HL-60/S4 treated with phorbol 12-myristate 13-acetate at 8.2 ng/mL for 4 days and 3 days (cell line): ENCODE measurements around the gene APPBP2.

Experiments used
- in situ Hi-C: fragments of 300-500 bp; cut with MboI; formaldehyde crosslinking; loops from 2 replicates; pipeline ENCODE4 v1.15.0; 2022; ENCODE audit warnings: low sequenced_read_pairs

APPBP2 gene

DNA sequence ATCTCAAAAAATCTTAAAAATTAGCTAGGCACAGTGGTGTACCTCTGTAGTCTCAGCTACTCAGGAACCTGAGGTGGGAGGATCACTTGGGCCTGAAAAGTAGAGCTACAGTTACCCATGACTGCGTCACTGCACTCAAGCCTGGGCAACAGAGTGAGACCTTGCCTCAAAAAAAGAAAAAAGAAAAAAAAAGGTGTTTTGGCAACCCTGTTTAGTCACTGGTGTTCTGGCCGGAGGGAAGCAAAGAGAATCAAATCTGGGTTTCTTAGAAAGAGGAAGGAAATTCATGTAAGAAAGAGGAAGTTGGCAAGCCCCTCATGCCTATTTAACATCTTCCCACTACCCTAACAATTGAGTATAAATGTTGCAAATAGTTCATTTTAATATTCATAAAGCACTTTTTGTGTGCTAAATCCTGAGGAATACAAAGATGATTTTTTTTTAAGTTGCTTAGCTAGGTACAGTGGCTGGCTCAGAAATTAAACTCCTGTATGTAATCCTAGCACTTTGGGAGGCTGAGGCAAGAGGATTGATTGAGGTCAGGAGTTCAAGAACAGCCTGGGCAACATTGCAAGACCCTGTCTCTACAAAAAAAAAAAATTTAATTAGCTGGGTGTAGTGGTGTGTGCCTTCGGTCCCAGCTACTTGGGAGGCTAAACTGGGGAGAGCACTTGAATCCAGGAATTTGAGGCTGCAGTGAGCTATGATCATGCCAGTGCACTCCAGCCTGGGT, 127.6 kb downstream of the APPBP2 start:
- in situ Hi-C loops: no loop called here

GRCh38 chr17:60396412-60396811, 129.6 kb downstream of the APPBP2 start:
- in situ Hi-C loops: no loop called here

GRCh38 chr17:60395508-60396065, 130.5 kb downstream of the APPBP2 start:
- in situ Hi-C loops: no loop called here

DNA sequence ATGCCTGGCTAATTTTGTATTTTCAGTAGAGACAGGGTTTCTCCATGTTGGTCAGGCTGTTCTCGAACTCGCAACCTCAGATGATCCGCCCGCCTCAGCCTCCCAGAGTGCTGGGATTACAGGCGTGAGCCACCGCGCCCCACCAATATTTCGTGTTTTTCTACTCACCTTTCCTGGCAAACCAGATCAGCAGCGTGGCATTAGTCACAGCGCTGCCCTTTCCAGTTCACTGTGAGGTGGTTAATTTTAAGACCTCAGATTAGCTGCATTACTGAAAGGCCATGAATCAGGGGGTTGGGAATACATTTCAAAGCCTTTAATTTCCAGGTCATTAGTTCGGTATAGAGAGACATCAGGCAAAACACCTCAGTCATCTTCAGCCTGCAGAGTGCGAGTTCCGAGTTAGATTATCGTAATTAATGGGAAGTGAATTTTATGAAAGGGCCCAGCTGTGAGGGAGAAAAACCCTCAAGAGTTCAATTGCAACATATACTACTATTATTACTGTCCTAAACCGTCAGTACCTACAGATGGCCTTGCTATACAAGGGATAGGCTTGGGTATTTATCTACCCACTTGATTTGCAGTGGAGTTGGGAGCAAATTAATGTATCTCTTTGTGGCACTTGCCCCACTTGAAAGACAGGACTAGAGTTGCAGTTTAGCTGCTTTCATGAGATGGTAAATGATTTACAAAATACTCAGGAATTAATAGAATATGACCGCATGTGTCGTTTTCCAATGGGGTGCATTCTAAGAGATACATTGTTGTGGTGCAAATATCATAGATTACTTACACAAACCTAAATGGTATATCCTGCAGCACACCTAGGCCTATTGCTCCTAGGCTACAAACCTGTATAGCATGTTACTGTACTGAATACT, 132.0 kb downstream of the APPBP2 start:
- in situ Hi-C loops: no loop called here
